Measurements from ENCODE around the gene EPB42. TPM values are rescaled to one million over a fixed set of nuclear protein-coding genes. Genes with fewer than 3 reads are reported as not detected.

Gene EPB42
- total RNA-seq, 1 experiment from 2014 or later: not detected

DNA sequence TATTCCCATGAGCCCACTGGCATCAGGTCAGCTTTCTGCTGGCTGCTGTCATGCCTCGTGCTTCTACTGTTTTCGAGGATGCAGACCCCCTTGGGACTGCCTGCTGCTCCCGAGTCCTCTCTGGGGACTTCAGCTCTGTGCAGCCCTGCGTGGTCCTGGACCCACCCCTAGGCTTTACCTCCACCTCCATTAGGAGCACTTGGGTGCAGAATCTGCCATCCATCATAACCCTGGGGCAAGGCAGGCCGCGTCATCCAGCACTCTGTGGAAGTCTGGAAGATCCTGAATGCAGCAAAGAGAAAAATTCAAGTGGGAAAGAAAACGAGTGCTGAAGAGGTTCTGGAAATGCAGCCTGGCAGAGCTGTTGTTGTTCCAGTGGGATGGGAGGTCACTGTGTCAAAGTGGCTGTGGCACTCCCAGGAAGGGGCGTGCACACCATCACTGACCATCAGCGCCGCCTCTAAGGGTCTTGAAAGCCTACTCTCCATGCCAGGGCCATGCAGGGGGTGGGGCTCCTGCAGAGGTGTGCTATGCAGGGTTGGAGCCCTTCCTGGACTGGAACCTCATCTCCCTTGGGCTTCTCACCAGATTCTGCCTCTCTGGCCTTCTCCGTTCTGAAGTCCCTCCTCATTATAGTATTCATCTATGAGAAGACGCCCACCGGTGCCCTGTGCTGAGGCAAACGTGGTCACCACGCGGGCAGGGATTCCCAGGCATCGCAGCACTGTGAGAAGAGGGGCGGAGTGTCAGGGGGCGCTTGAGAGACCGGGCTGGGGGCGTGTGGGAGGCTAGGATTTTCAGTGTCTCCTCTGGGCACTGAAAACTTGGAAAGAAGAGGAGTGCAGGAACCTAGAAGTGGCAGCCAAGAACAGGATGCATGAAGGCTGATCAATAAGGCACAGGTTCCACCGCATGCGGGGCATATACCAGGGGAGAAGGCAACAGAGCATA, 12.5 kb downstream of the EPB42 start:
- TF ChIP-seq, protein P1, sequence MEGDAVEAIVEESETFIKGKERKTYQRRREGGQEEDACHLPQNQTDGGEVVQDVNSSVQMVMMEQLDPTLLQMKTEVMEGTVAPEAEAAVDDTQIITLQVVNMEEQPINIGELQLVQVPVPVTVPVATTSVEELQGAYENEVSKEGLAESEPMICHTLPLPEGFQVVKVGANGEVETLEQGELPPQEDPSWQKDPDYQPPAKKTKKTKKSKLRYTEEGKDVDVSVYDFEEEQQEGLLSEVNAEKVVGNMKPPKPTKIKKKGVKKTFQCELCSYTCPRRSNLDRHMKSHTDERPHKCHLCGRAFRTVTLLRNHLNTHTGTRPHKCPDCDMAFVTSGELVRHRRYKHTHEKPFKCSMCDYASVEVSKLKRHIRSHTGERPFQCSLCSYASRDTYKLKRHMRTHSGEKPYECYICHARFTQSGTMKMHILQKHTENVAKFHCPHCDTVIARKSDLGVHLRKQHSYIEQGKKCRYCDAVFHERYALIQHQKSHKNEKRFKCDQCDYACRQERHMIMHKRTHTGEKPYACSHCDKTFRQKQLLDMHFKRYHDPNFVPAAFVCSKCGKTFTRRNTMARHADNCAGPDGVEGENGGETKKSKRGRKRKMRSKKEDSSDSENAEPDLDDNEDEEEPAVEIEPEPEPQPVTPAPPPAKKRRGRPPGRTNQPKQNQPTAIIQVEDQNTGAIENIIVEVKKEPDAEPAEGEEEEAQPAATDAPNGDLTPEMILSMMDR (IDR thresholded peaks at IDR 0.05; ENCODE audit: insufficient read depth in 1 of 2, low read depth in 1 of 2, low read length in 1 of 2, severe bottlenecking in 1 of 2, unreplicated experiment in 1 of 2): no peak
- intact Hi-C loops (cut with micrococcal nuclease; ENCODE audit: unreplicated experiment): loop anchor here (5.0 to 10.0 kb wide), 2 partner anchors 79 to 504 kb away; no protein-coding TSS in a partner anchor
- no peaks in the 10 kb centered on the region for H3K9me3 ChIP-seq
- H3K36me3 Mint-ChIP-seq (ENCODE audit: insufficient read depth, unreplicated experiment): no peaks in the 10 kb centered on the region
- POLR2A ChIA-PET: no interaction called here
- no peak for DNase-seq
- H3K4me1 Mint-ChIP-seq (ENCODE audit: low read depth, unreplicated experiment): peaks cover 7% of the 10 kb centered on the region
- H3K4me3 ChIP-seq (ENCODE audit: low read depth, low read length): no peak overlapping the region
- peaks cover 1% of the 10 kb centered on the region; the same call in 1 of the 2 replicates for H3K27me3 ChIP-seq (replicated peaks; ENCODE audit: control insufficient read depth, insufficient read depth, low read length)
- no peak overlapping the region for H3K4me3 Mint-ChIP-seq (ENCODE audit: unreplicated experiment)
- no peaks in the 10 kb centered on the region for H3K9me3 Mint-ChIP-seq (ENCODE audit: unreplicated experiment)
- H3K27ac Mint-ChIP-seq (ENCODE audit: unreplicated experiment): no peak overlapping the region
- no peaks in the 10 kb centered on the region for H3K36me3 ChIP-seq (ENCODE audit: control insufficient read depth, insufficient read depth, low read length)
- CTCF ChIA-PET: interaction anchor here (1.0 to 3.8 kb wide), 2 partner anchors 9 to 77 kb away, joined by 3 to 19 read pairs; no protein-coding TSS in a partner anchor
- H3K4me1 ChIP-seq: no peaks in the 10 kb centered on the region; the same call in 1 of the 2 replicates
- H3K27me3 Mint-ChIP-seq (ENCODE audit: insufficient read depth, unreplicated experiment): peaks cover 5% of the 10 kb centered on the region
- BruUV-seq (replicated peaks): no TSS peak

DNA sequence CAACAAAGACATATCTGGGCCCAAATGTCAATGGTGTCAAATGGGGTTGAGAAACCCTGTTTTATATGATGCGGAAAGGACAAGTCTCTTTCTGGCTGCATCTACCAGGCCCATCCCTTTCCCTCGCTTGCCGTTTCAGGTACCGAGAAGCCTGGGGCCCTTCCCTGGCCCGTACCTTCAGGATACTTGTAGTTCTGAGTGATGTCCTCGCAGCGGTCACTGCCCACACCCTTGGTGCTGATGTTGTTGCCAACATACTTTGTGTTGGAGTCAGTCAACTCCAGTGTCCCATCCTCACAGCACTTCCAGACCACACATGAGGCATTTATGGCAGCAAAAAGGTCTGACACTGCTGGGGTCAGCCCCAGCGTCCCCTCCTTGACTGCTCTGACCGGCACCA, 13.8 kb downstream of the EPB42 start:
- Mint-ChIP-seq H3K4me3 (ENCODE audit: unreplicated experiment) (no peak overlapping the region), H3K27me3 (ENCODE audit: insufficient read depth, unreplicated experiment) (peaks cover 5% of the 10 kb centered on the region), H3K36me3 (ENCODE audit: insufficient read depth, unreplicated experiment) (no peaks in the 10 kb centered on the region), H3K9me3 (ENCODE audit: unreplicated experiment) (no peaks in the 10 kb centered on the region), H3K27ac (ENCODE audit: unreplicated experiment) (no peak overlapping the region), H3K4me1 (ENCODE audit: low read depth, unreplicated experiment) (peaks cover 7% of the 10 kb centered on the region)
- no peaks in the 10 kb centered on the region for H3K36me3 ChIP-seq (ENCODE audit: control insufficient read depth, insufficient read depth, low read length)
- no peaks in the 10 kb centered on the region for H3K9me3 ChIP-seq
- no peak overlapping the region for H3K4me3 ChIP-seq (ENCODE audit: low read depth, low read length)
- ChIA-PET POLR2A (no interaction called here), CTCF (interaction anchor here (3.8 kb wide), 1 partner anchor 79 kb away, joined by 19 read pairs; no protein-coding TSS in a partner anchor)
- no peak for DNase-seq
- no TSS peak for BruUV-seq (replicated peaks)
- TF ChIP-seq, protein P1 (IDR thresholded peaks at IDR 0.05; ENCODE audit: insufficient read depth in 1 of 2, low read depth in 1 of 2, low read length in 1 of 2, severe bottlenecking in 1 of 2, unreplicated experiment in 1 of 2): no peak
- intact Hi-C loops (cut with micrococcal nuclease; ENCODE audit: unreplicated experiment): loop anchor here (5.0 to 10.0 kb wide), 2 partner anchors 80 to 502 kb away; no protein-coding TSS in a partner anchor
- no peaks in the 10 kb centered on the region; the same call in 1 of the 2 replicates for H3K4me1 ChIP-seq
- peaks cover 1% of the 10 kb centered on the region; the same call in 1 of the 2 replicates for H3K27me3 ChIP-seq (replicated peaks; ENCODE audit: control insufficient read depth, insufficient read depth, low read length)

DNA sequence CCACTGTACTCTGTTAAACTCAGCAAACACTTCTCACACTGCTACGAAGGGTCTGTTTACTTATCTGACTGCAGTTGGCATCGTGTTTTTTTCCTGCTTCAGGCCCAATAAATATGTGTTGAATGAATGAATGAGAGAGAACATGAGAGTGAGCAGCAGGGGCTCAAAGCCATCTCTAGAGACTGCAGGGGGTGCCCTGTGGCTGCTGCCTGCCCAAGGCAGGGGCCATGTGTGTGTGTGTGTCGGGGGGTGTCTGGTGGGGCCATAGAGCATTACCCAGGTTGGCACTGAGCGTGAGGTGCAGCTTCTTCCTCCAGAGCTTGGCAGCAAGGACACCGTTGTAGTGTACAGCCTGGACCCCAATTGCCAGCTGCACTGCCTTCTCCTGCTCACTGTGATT, 14.8 kb downstream of the EPB42 start:
- POLR2A ChIA-PET: no interaction called here
- Mint-ChIP-seq H3K9me3 (ENCODE audit: unreplicated experiment) (no peaks in the 10 kb centered on the region), H3K36me3 (ENCODE audit: insufficient read depth, unreplicated experiment) (no peaks in the 10 kb centered on the region), H3K27me3 (ENCODE audit: insufficient read depth, unreplicated experiment) (peaks cover 6% of the 10 kb centered on the region), H3K27ac (ENCODE audit: unreplicated experiment) (no peak overlapping the region), H3K4me1 (ENCODE audit: low read depth, unreplicated experiment) (peaks cover 7% of the 10 kb centered on the region), H3K4me3 (ENCODE audit: unreplicated experiment) (no peak overlapping the region)
- CTCF ChIA-PET: no interaction called here
- Histone ChIP-seq H3K36me3 (ENCODE audit: control insufficient read depth, insufficient read depth, low read length) (no peaks in the 10 kb centered on the region), H3K4me3 (ENCODE audit: low read depth, low read length) (no peak overlapping the region), H3K27me3 (replicated peaks; ENCODE audit: control insufficient read depth, insufficient read depth, low read length) (peaks cover 1% of the 10 kb centered on the region; the same call in 1 of the 2 replicates), H3K9me3 (no peaks in the 10 kb centered on the region), H3K4me1 (no peaks in the 10 kb centered on the region; the same call in 1 of the 2 replicates)
- no TSS peak for BruUV-seq (replicated peaks)
- intact Hi-C loops (cut with micrococcal nuclease; ENCODE audit: unreplicated experiment): loop anchor here (5.0 to 10.0 kb wide), 2 partner anchors 81 to 501 kb away; no protein-coding TSS in a partner anchor
- DNase-seq: no peak
- TF ChIP-seq, protein P1 (IDR thresholded peaks at IDR 0.05; ENCODE audit: insufficient read depth in 1 of 2, low read depth in 1 of 2, low read length in 1 of 2, severe bottlenecking in 1 of 2, unreplicated experiment in 1 of 2): no peak
